HG03066 (cell line): ENCODE measurements around the gene POGK.

Experiments used
- ATAC-seq: cut with Tn5 transposase; IDR thresholded peaks from one replicate; pipeline ENCODE4 v1.9.1; 2021; ENCODE audit warnings: low read depth; ENCODE audit not compliant: unreplicated experiment

POGK gene

DNA sequence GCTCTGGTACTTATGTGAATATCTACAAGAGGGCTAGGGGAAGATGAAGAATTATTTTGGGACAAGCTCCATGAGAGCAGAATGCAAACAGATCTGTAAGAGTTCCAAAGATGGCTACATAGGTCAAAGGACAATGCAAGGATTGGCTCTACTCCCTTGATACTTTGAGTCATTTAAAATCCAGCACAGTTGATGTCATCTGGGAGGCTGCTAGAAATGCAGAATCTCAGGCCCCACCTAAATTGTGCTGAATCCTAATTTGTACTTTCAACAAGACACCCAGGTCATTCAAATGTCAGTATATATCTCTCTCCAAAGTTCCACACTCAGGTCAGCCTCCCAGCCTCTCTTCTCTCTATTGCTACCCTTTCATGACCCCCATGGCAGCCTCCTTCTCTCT is 60.5 kb downstream of the POGK start:
- no peak for ATAC-seq

GRCh38 chr1:166900987-166901386 is 61.7 kb downstream of the POGK start:
- no peak for ATAC-seq

- ATAC-seq = no peak
Observed at GRCh38 chr1:166902279-166902678, 63.0 kb downstream of the POGK start.

GRCh38 chr1:166903232-166903631 is 64.0 kb downstream of the POGK start:
- ATAC-seq = no peak

DNA sequence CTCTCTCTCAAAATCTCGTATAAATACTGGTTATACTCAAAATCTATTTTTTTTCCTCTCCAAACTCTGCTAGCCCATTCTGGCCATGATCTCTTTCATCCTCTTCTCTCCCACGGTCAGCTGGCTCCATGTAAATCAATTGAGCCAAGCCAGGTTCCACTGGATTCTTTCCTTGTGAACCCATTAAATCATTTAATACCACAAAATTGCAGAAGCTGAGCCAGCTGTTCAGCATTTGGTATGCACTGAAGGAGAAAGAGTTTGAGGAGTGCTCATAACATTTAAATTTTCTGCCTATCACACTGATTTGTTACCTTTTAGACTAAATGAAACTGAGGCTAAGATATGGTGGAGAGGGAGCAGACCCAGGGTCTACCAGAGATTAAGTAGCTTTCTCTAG is 65.9 kb downstream of the POGK start:
- ATAC-seq = no peak

GRCh38 chr1:166905900-166906299 is 66.6 kb downstream of the POGK start:
- no peak for ATAC-seq
